SH-SY5Y (cell line): ENCODE measurements around the gene SLC6A13.

Experiments
- GATA2 ChIP-seq: IDR thresholded peaks from 2 replicates; pipeline ENCODE4 v1.6.1; 2011; ENCODE audit warnings: mild to moderate bottlenecking, low read depth, low read length
- GATA3 ChIP-seq: IDR thresholded peaks from 2 replicates; pipeline ENCODE4 v1.6.1; 2011; ENCODE audit warnings: low read depth, mild to moderate bottlenecking, low read length, moderate library complexity

DNA sequence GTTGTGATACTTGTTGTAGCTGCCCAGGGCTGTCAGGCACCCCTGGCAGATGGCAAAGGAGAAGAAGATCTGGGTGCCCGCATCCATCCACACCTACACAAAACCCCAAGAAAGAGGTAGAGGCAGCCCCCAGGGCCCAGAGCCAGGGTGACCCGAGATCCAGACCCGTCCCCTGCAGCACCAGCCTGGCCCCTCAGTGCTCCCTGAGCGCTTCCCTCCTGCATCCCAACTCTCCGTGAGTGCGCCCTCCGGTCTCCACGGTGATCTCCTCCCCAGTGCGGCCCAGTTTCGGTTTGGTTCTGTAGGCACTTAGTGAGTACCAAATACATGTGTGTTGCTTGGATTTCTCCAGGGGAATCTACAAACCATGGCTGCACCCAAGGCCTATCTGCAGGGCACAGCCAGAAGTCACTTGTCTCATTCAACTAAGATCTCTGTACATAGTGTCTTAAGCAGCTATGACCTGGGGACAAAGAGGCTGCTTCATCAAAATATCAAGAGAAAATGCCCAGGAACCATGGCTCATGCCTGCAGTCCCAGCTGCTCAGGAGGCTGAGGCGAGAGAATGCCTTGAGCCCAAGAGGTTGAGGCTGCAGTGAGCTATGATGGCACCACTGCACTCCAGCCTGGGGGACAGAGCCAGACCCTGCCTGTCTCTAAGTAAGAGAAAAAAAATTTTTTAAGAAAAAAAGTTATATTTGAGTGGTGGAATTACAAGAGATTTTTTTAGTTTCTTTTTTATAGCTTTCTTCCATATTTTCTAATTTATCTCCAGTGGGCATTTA is 64.5 kb downstream of the SLC6A13 start:
- no peak for TF ChIP-seq GATA3
- TF ChIP-seq GATA2: no peak
